ENCODE results near the gene NCKAP5.

DNA sequence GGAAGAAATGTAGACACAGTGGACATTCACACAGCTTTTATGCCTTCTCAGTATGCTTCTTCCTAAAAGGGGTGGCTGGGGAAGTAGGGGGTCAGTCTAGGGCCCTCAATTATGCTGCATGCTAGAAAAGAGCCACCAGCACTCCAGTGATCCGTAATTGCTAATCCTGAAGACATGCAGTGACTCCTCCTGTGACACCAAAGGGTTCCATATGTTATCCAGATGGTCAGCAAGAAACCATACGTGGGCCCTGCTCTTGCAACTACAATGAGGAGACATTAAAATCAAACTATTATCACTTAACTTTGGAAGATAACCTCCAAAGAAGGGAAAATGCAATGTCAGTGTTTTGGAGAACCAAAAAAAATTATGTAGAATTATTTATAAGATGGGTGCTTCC, 754.8 kb downstream of the NCKAP5 start:
- TF ChIP-seq EZH2 (IDR thresholded peaks at IDR 0.05; ENCODE audit: borderline replicate concordance, low read depth, low read length, severe bottlenecking): no peak
- TF ChIP-seq, protein P1, sequence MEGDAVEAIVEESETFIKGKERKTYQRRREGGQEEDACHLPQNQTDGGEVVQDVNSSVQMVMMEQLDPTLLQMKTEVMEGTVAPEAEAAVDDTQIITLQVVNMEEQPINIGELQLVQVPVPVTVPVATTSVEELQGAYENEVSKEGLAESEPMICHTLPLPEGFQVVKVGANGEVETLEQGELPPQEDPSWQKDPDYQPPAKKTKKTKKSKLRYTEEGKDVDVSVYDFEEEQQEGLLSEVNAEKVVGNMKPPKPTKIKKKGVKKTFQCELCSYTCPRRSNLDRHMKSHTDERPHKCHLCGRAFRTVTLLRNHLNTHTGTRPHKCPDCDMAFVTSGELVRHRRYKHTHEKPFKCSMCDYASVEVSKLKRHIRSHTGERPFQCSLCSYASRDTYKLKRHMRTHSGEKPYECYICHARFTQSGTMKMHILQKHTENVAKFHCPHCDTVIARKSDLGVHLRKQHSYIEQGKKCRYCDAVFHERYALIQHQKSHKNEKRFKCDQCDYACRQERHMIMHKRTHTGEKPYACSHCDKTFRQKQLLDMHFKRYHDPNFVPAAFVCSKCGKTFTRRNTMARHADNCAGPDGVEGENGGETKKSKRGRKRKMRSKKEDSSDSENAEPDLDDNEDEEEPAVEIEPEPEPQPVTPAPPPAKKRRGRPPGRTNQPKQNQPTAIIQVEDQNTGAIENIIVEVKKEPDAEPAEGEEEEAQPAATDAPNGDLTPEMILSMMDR (IDR thresholded peaks at IDR 0.05; ENCODE audit: borderline replicate concordance, extremely low read depth, low read length, poor library complexity, severe bottlenecking): no peak

Data from DND-41 (cell line).